Chondrocyte (in vitro differentiated cells): ENCODE measurements around the gene GNRH2. TPM values are rescaled to one million over a fixed set of nuclear protein-coding genes. Genes with fewer than 3 reads are reported as not detected.

Source experiments
- DNase-seq: peaks from one replicate; pipeline ENCODE4 v3.0.0; 2021; ENCODE audit warnings: mixed read lengths, low spot score
- H3K27ac Mint-ChIP-seq: one replicate; pipeline ENCODE4 v1.8.0; 2021; ENCODE audit warnings: mild to moderate bottlenecking, moderate library complexity, mixed read lengths; ENCODE audit not compliant: unreplicated experiment
- H3K27me3 Mint-ChIP-seq: 2 replicates; pipeline ENCODE4 v1.8.0; 2021; ENCODE audit warnings: low read depth, mixed read lengths
- H3K36me3 Mint-ChIP-seq: 2 replicates; pipeline ENCODE4 v1.8.0; 2021; ENCODE audit warnings: low read depth, mixed read lengths
- H3K4me1 Mint-ChIP-seq: 2 replicates; pipeline ENCODE4 v1.8.0; 2021; ENCODE audit warnings: low read depth, mild to moderate bottlenecking, mixed read lengths
- H3K4me3 Mint-ChIP-seq: one replicate; pipeline ENCODE4 v1.8.0; 2021; ENCODE audit warnings: mild to moderate bottlenecking, moderate library complexity, mixed read lengths; ENCODE audit not compliant: unreplicated experiment
- H3K9me3 Mint-ChIP-seq: 2 replicates; pipeline ENCODE4 v1.8.0; 2021; ENCODE audit warnings: low read depth, mixed read lengths
- total RNA-seq: library from RNA; stranded (reverse); gene quantifications from 3 replicates; pipeline ENCODE4 v1.2.1, GENCODE V29; 2021
- TF ChIP-seq, protein P1 (sequence below): fragments of 200-600 bp; sonication (generic); IDR thresholded peaks from 2 replicates; pipeline ENCODE4 v1.5.0; 2021; ENCODE audit warnings: antibody characterized with exemption, mild to moderate bottlenecking, moderate library complexity

The GNRH2 gene
- total RNA-seq, 1 donor from 2014 or later: not detected

DNA sequence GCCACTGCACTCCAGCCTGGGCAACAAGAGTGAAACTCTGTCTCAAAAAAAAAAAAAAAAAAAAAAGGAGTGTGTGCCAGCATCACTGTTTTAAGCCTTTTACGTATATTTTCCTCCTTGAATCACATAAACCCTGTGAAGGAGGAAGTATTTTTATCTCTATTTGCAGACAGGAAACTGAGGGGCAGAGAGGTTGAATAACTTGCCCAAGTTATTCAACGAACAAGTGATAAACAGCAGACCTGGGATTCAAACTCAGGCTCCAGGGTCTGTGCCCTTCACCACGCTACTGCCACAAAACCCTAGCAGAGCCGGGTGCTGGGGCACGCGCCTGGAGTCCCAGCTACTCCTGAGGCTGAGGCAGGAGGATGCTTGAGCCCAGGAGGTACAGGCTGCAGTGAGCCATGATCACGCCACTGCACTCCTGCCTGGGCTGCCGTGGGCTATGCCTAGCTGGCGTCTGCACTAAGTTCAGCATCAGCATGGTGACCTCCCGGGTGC, 50.5 kb downstream of the GNRH2 start:
- H3K4me1 Mint-ChIP-seq: peaks cover 3% of the 10 kb centered on the region
- H3K27me3 Mint-ChIP-seq: peaks cover 19% of the 10 kb centered on the region
- no peak overlapping the region for H3K27ac Mint-ChIP-seq
- TF ChIP-seq, protein P1, sequence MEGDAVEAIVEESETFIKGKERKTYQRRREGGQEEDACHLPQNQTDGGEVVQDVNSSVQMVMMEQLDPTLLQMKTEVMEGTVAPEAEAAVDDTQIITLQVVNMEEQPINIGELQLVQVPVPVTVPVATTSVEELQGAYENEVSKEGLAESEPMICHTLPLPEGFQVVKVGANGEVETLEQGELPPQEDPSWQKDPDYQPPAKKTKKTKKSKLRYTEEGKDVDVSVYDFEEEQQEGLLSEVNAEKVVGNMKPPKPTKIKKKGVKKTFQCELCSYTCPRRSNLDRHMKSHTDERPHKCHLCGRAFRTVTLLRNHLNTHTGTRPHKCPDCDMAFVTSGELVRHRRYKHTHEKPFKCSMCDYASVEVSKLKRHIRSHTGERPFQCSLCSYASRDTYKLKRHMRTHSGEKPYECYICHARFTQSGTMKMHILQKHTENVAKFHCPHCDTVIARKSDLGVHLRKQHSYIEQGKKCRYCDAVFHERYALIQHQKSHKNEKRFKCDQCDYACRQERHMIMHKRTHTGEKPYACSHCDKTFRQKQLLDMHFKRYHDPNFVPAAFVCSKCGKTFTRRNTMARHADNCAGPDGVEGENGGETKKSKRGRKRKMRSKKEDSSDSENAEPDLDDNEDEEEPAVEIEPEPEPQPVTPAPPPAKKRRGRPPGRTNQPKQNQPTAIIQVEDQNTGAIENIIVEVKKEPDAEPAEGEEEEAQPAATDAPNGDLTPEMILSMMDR: no peak
- H3K9me3 Mint-ChIP-seq: no peaks in the 10 kb centered on the region
- no peak overlapping the region for H3K4me3 Mint-ChIP-seq
- DNase-seq: no peak
- no peaks in the 10 kb centered on the region for H3K36me3 Mint-ChIP-seq

DNA sequence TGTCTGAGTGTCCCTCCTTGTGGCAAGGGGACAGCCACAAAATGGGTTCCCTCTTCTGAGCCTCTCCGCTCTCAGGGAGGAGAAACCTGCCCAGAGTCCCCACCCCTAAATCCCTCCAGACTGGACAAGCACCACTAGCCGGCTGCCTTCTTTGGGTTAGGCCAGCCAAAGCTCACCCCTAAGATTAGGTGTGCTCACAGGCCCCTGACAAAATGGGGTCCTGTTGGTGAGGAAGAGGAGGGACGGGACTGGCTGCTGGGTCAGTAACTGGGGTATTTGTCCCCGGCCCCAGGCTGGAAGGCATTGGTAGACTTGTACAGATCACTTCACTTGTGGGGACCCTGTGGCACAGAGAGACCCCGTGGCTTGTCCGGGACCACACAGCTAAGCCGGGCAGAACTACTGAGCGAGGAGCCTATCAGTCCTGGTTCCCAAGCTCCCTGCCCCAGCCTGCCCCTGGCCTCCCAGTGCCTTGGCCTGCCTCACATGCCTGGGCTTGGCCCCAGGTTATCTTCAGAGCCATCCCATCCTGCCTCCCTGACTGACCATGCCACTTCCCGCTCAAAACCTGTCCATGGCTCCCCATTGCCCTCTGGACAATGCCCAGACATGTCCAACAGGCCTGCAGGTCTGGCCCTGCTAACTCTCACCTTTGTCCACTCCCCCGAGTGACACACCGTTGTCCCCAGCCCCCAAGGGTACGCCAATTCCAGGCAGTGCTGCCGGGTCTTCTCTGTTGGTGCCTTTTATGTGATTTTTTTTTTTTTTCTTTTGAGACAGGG, 51.6 kb downstream of the GNRH2 start:
- H3K27ac Mint-ChIP-seq: no peak overlapping the region

More for the DNA sequence above, 51.6 kb downstream of the GNRH2 start:
- no peak overlapping the region for H3K4me3 Mint-ChIP-seq
- H3K27me3 Mint-ChIP-seq: peaks cover 13% of the 10 kb centered on the region
- DNase-seq: no peak
- TF ChIP-seq, protein P1: no peak
- H3K4me1 Mint-ChIP-seq: peaks cover 3% of the 10 kb centered on the region
- no peaks in the 10 kb centered on the region for H3K36me3 Mint-ChIP-seq
- no peaks in the 10 kb centered on the region for H3K9me3 Mint-ChIP-seq

Other genes starting within 250 kb of the GNRH2 start
- gene CPXM1, start 243.0 kb upstream of the GNRH2 start, total RNA-seq: 6.2 to 6.4 TPM (median 6.3 TPM) in 3 replicates
- gene C20orf141, start 228.6 kb upstream of the GNRH2 start, total RNA-seq: not detected in 3 replicates
- gene TMEM239, start 227.3 kb upstream of the GNRH2 start, total RNA-seq: not detected in 3 replicates
- gene PCED1A, start 203.0 kb upstream of the GNRH2 start, total RNA-seq: 34.0 to 45.8 TPM (median 37.3 TPM) in 3 replicates
- 29.9 to 40.7 TPM (median 32.7 TPM) in 3 replicates for gene VPS16, start 202.9 kb upstream of the GNRH2 start, total RNA-seq
- gene PTPRA, start 170.1 kb upstream of the GNRH2 start, total RNA-seq: 54.3 to 68.4 TPM (median 54.3 TPM) in 3 replicates
- 30.9 to 41.2 TPM (median 31.0 TPM) in 3 replicates for gene MRPS26, start 2.4 kb downstream of the GNRH2 start, total RNA-seq
- gene OXT, start 28.0 kb downstream of the GNRH2 start, total RNA-seq: not detected in 3 replicates
- not detected in 3 replicates for gene AVP, start 41.1 kb downstream of the GNRH2 start, total RNA-seq
- gene FASTKD5, start 116.2 kb downstream of the GNRH2 start, total RNA-seq: 9.8 to 12.3 TPM (median 10.8 TPM) in 3 replicates
- gene UBOX5, start 116.2 kb downstream of the GNRH2 start, total RNA-seq: 4.5 to 6.3 TPM (median 5.8 TPM) in 3 replicates
- 6.4 to 9.3 TPM (median 8.1 TPM) in 3 replicates for gene LZTS3, start 129.9 kb downstream of the GNRH2 start, total RNA-seq
- 61.8 to 69.7 TPM (median 62.6 TPM) in 3 replicates for gene DDRGK1, start 161.1 kb downstream of the GNRH2 start, total RNA-seq
- gene ITPA, start 165.9 kb downstream of the GNRH2 start, total RNA-seq: 35.1 to 43.4 TPM (median 41.5 TPM) in 3 replicates
- 4.2 to 4.9 TPM (median 4.3 TPM) in 3 replicates for gene SLC4A11, start 195.6 kb downstream of the GNRH2 start, total RNA-seq